H1 (cell line): ENCODE results near the gene POLR3G. TPM values are rescaled to one million over a fixed set of nuclear protein-coding genes. Genes with fewer than 3 reads are reported as not detected.

ENCODE experiments used
- ASH2L ChIP-seq: fragments of 200-600, 300-600 bp; sonication (generic); IDR thresholded peaks from one replicate; pipeline ENCODE4 v1.7.1; 2017; ENCODE audit warnings: low read length
- BCL11A ChIP-seq, 2 experiments: IDR thresholded peaks; one replicate each; pipeline ENCODE4 v1.6.1; 2011; ENCODE audit warnings: low read depth in 2 of 2, low read length in 2 of 2, mild to moderate bottlenecking in 2 of 2
- BRCA1 ChIP-seq: IDR thresholded peaks from 2 replicates; pipeline ENCODE4 v1.6.1; 2012; ENCODE audit warnings: low read depth, low read length, improper control_type of control experiment
- CBX8 ChIP-seq: fragments of 300-800, 300-1000 bp; sonication (generic); IDR thresholded peaks from 2 replicates; pipeline ENCODE4 v1.7.1; 2016; ENCODE audit warnings: low read depth, low read length, borderline replicate concordance
- CTBP2 ChIP-seq: IDR thresholded peaks from 2 replicates; pipeline ENCODE4 v1.7.0; 2011; ENCODE audit warnings: borderline replicate concordance, mild to moderate bottlenecking, moderate library complexity, mixed read lengths, low read length; ENCODE audit not compliant: insufficient read depth, insufficient read length
- EP300 ChIP-seq, 2 experiments: IDR thresholded peaks; 1 replicate in 1 of 2; 2 replicates in 1 of 2; pipeline ENCODE4 v1.6.1; 2011 to 2012; ENCODE audit warnings: low read depth in 2 of 2, low read length in 2 of 2, mild to moderate bottlenecking in 2 of 2, borderline replicate concordance in 1 of 2, inconsistent platforms in 1 of 2, moderate library complexity in 1 of 2
- HDAC2 ChIP-seq, 2 experiments: fragments of 300-600 bp in 1 of 2; sonication (generic) in 1 of 2; IDR thresholded peaks; 2 replicates each; pipeline ENCODE4 v1.6.1; 2011 to 2012; ENCODE audit warnings: low read depth in 2 of 2, low read length in 2 of 2, mild to moderate bottlenecking in 2 of 2, moderate library complexity in 2 of 2, borderline replicate concordance in 1 of 2, inconsistent platforms in 1 of 2
- MAFK ChIP-seq: IDR thresholded peaks from 2 replicates; pipeline ENCODE4 v1.6.1; 2012; ENCODE audit warnings: low read depth, mild to moderate bottlenecking, improper control_type of control experiment, low read length
- RAD21 ChIP-seq, 2 experiments: IDR thresholded peaks in 1 of 2; conservative IDR thresholded peaks in 1 of 2; 2 replicates each; pipeline ENCODE4 v1.6.1; 2011; ENCODE audit warnings: low read depth in 2 of 2, low read length in 2 of 2, improper control_type of control experiment in 1 of 2, inconsistent platforms in 1 of 2, mild to moderate bottlenecking in 1 of 2, moderate library complexity in 1 of 2
- RNF2 ChIP-seq: fragments of 200-900, 300-1000 bp; sonication (generic); IDR thresholded peaks from 2 replicates; pipeline ENCODE4 v1.7.1; 2016; ENCODE audit warnings: borderline replicate concordance, low read depth, mild to moderate bottlenecking, antibody characterized with exemption, low read length; ENCODE audit not compliant: poor library complexity, severe bottlenecking; ENCODE audit errors: missing control alignments
- SIN3A ChIP-seq, 2 experiments: IDR thresholded peaks in 1 of 2; conservative IDR thresholded peaks in 1 of 2; 2 replicates each; pipeline ENCODE4 v1.6.1; 2011 to 2012; ENCODE audit warnings: low read length in 2 of 2, improper control_type of control experiment in 1 of 2, low read depth in 1 of 2, mild to moderate bottlenecking in 1 of 2
- SIX5 ChIP-seq: IDR thresholded peaks from 2 replicates; pipeline ENCODE4 v1.6.1; 2011; ENCODE audit warnings: mild to moderate bottlenecking, low read depth, low read length
- SP4 ChIP-seq: IDR thresholded peaks from 2 replicates; pipeline ENCODE4 v1.6.1; 2012; ENCODE audit warnings: low read length, inconsistent platforms
- TAF1 ChIP-seq: IDR thresholded peaks from 2 replicates; pipeline ENCODE4 v1.6.1; 2011; ENCODE audit warnings: mild to moderate bottlenecking, low read depth, low read length
- YY1 ChIP-seq: IDR thresholded peaks from 2 replicates; pipeline ENCODE4 v1.6.1; 2011; ENCODE audit warnings: low read depth, mild to moderate bottlenecking, low read length
- ZNF274 ChIP-seq: IDR thresholded peaks from 2 replicates; pipeline ENCODE4 v1.7.0; 2012; ENCODE audit warnings: low read length, borderline replicate concordance; ENCODE audit errors: extremely low read depth
- polyA plus RNA-seq, 7 experiments: library from polyadenylated mRNA; depleted of rRNA in 3 of 7; stranded (reverse) in 5 of 7; unstranded in 2 of 7; fragments of >200 nt in 5 of 7; fragments of 200-250 nt in 2 of 7; gene quantifications; 1 replicate in 5 of 7; 2 replicates in 1 of 7; 4 replicates in 1 of 7; pipeline versions ENCODE4 v1.2.1 to v1.2.3, GENCODE V29; 2011 to 2013; ENCODE audit warnings: missing spikeins in 2 of 7, mixed read lengths in 2 of 7
- total RNA-seq: library from RNA; stranded (reverse); fragmentation: NEBNext Ultra II Directional; extraction: Animal tissue kit (Norgen Biotek cat#: 25700); gene quantifications from 2 replicates; pipeline ENCODE4 v1.2.1, GENCODE V29; 2021

POLR3G gene
- total and polyA plus RNA-seq, 2 of the 8 experiments (the other 6 are each of a cell fraction or from before 2014, with no cell fraction given), result 119 to 179 TPM

GRCh38 chr5:90529939-90530677, 55.4 kb downstream of the POLR3G start (continued):
- TF ChIP-seq YY1, result 0 out of 2 replicates have a peak, but pooled peaks have one; percentile 16
- TF ChIP-seq SP4, result peak; percentile 58; the same call in 1 of the 2 replicates
- TF ChIP-seq TAF1, result no peak
- TF ChIP-seq ASH2L, result peak; percentile 62
- TF ChIP-seq BCL11A (IDR thresholded peaks at IDR 0.05; ENCODE audit: low read depth in 2 of 2, low read length in 2 of 2), result no peak
- 0 out of 2 replicates have a peak, but pooled peaks have one; percentile 16 for TF ChIP-seq BRCA1
- TF ChIP-seq SIN3A (conservative IDR thresholded peaks at IDR 0.05 in 1 of 2, IDR thresholded peaks at IDR 0.05 in 1 of 2; ENCODE audit: low read depth in 1 of 2, low read length in 2 of 2), result peak; percentile 52 to 66; a peak in 2 of 4 replicates
- no peak for TF ChIP-seq SIX5
- no peak for TF ChIP-seq EP300 (IDR thresholded peaks at IDR 0.05; ENCODE audit: borderline replicate concordance in 1 of 2, low read depth in 2 of 2, low read length in 2 of 2)
- TF ChIP-seq MAFK, result no peak
- TF ChIP-seq HDAC2 (IDR thresholded peaks at IDR 0.05; ENCODE audit: borderline replicate concordance in 1 of 2, low read depth in 2 of 2, low read length in 2 of 2), result no peak; a peak in 1 of 4 replicates
- TF ChIP-seq RNF2, result no peak
- TF ChIP-seq RAD21 (IDR thresholded peaks at IDR 0.05 in 1 of 2, conservative IDR thresholded peaks at IDR 0.05 in 1 of 2; ENCODE audit: low read depth in 2 of 2, low read length in 2 of 2), result peak; percentile 81 to 86
- no peak for TF ChIP-seq CTBP2
- no peak for TF ChIP-seq CBX8
- TF ChIP-seq ZNF274, result no peak
